ENCODE data around the gene TRIL.

- TF ChIP-seq CTCF (IDR thresholded peaks at IDR 0.05 in 8 of 11, conservative IDR thresholded peaks at IDR 0.05 in 3 of 11), result no peak
- no peak for TF ChIP-seq POLR2AphosphoS5 (IDR thresholded peaks at IDR 0.05)
Measured at GRCh38 chr7:28992798-28993197, 34.7 kb upstream of the TRIL start.

Data from spleen (tissue), 7 donors.